HPDE6-E6E7 (cell line): ENCODE measurements around the gene IDH3B.
"Not testable (repeated sequence)": the region's sequence is repeated elsewhere in the genome, so short reads cannot be mapped to it uniquely, and the experiment has no call there.

Experiments
- DNase-seq: peaks from one replicate; pipeline ENCODE4 v3.0.0; 2011; ENCODE audit warnings: missing footprints; ENCODE audit errors: extremely low spot score

The IDH3B gene

DNA sequence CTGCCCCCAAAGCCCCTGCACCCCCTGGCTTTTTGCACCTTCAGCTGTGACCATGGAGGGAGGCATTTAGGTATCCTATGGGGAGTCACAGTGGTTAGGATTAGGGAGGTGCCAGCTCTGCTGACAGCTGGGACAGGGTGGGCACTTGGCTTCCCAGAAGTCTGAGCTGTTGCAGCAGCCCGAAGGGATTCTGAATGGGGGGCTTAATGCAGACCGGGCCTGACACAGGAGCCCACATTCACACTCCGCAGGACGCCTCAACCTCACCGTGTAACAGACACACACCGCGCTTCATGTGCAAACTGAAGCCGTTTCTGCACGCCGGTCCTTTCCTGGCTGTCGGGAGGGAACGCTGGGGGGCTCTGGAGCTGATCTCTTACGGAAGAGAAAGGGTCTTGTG lies 30.5 kb upstream of the IDH3B start:
- no peak for DNase-seq

DNA sequence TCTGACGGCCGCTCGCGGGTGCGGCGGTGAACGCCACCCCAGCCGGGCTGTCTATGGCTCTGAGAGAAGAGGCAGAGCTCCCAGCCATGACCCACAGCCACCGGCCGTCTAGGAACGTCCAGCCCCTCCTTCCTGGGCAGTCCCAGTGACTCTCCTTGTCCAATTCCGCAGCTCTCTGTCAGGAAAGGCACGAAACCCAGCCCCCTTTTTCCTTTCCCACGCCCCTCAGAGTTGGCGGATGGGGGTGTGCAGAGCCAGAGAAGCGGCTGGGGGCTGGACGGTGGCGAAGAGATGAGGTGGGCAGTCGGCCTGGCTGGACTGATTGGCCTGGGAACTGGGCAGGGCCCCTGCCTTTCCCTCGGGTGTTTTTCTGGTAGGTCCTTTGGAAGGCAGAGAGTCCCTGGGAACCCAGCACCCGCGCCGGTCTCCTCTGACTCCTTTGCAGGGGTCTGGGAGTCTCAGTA lies 30.0 kb upstream of the IDH3B start:
- DNase-seq = no peak

GRCh38 chr20:2693286-2694007 lies 29.4 kb upstream of the IDH3B start:
- no peak for DNase-seq

- DNase-seq = no peak
Observed at GRCh38 chr20:2692886-2693285, 28.9 kb upstream of the IDH3B start.

GRCh38 chr20:2692036-2692885 lies 28.2 kb upstream of the IDH3B start, which contains the start of gene EBF4:
Gene EBF4 (plus strand): TSS chr20:2692780. CDS start chr20:2693646, 866 bp downstream.
- DNase-seq = peak; percentile 54

GRCh38 chr20:2691663-2692035 lies 27.6 kb upstream of the IDH3B start:
- no peak for DNase-seq

GRCh38 chr20:2691127-2691526 lies 27.1 kb upstream of the IDH3B start:
- no peak for DNase-seq

DNA sequence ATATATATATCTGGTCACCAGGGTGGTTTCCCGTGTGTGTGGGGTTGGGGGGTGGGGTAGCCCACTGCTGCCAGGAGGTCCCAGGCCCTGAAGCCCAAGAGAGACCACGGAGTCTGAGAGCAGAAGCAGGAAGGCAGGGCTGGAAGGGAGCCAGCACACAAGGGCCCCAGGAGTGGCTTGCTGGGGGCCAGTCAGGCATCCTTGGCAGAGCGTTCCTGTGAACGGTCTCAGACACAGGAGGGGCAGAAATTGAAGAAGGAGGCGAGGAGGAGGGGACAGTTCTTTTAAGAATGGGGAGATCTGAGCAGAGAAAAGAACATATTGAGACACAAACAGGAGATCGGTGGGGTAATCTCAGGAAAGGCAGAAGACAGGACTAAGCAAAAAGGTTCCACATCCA lies 26.7 kb upstream of the IDH3B start:
- no peak for DNase-seq

DNA sequence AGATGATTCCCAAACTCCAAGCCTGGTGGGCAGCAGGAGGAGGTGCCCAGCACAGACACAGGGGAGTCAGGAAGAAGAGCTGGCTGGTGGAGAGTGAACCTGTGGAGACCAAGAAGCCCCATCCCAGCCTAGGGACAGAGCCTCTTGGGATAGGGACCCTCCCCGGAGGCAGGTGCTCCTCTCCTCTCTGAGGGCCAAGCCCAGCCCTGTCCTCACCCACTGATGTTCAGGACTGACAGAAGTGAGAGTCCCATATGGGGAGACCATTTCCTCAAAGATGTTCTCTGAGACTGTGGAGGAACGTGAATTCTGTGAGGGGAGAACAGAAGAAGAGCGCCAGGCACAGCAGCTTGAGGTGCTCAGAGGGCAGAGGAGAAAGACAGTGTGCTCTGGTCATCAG lies 26.2 kb upstream of the IDH3B start:
- no peak for DNase-seq

DNA sequence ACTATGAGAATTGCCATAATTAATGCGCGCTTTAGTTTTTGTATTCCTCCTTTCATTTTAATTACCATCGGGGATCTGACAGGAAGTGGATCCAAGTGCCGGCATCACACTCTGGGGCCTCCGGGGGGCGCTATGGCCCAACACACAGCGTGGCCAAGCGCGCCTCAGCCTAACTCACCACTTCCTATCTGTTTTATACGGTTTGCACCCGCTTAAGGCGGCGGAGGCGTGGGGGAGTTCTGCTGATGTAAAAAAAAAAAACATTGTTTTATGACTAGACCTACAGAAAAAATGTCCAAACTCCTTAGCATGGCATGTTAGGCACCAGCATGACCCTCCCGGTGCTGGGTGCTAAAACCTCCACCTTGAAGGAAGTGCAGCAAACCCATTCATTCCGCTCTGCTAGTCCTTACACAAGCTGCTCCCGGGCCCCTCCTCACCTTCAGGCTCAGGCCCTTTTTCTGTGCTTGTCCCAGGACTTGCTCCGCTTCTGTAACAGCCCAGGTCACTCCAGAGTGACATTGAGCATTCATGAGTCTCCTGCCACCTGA lies 24.1 kb upstream of the IDH3B start:
- DNase-seq = no peak

DNA sequence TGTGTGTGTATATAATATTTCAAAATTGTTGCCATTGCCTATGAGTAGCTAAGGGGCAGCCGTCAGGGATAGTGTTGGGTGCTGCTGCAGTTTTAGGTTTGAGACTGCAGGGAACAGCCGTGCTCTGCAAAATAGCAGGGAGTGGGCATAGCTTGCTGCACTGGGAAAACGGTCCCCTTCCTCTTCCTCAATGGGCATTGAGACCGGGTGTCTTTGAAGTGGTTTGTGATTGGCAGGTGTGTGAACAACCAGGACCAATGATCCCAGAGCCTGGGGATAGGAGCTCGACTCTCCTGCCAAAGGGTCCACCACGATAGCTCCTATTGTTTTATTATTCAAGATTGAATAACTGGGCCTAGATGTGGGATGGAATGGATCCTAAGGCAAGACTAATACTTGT lies 23.5 kb upstream of the IDH3B start:
- DNase-seq = no peak

- DNase-seq = not testable (repeated sequence)
Observed at GRCh38 chr20:2684817-2685216, 20.8 kb upstream of the IDH3B start.

- not testable (repeated sequence) for DNase-seq
Observed at GRCh38 chr20:2682040-2682439, 18.0 kb upstream of the IDH3B start.

DNA sequence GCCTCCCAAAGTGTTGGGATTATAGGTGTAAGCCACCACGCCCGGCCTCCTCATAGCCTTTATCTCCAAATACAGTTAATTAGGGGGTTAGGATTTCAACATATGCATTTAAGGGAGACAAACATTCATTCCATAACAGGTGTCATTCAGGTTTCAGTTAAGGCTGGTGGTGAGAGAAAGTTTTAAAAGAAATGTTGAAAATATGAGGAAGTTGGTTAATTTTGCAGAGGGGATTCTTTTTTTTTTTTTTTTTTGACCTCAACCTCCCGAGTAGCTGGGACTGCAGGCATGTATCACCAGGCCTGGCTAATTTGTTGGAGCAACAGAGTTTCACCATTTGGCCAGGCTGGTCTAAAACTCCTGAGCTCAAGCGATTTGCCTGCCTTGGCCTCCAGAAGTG lies 16.0 kb upstream of the IDH3B start:
- DNase-seq = no peak

GRCh38 chr20:2673453-2673852 lies 9.4 kb upstream of the IDH3B start:
- no peak for DNase-seq

- no peak for DNase-seq
Observed at GRCh38 chr20:2672446-2672845, 8.4 kb upstream of the IDH3B start.

DNA sequence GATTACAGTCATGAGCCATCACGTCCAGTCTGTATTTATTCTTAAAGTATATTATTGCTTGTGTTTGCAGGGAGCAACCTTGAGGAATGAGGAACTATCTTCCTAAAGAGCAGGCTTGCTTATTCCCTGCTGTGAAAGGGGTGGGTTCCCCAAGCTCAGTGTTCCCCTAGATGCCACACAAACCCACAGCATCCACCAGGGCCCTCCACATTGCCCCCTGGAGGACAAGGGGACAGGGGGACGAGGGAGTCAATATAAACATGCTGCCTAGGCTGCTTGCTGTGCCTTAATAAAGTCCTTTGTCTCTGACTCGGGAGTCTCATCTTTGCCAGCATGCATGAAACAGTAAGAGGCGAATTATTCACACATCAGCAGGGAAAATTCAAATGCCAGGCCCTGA lies 8.0 kb upstream of the IDH3B start:
- no peak for DNase-seq

DNA sequence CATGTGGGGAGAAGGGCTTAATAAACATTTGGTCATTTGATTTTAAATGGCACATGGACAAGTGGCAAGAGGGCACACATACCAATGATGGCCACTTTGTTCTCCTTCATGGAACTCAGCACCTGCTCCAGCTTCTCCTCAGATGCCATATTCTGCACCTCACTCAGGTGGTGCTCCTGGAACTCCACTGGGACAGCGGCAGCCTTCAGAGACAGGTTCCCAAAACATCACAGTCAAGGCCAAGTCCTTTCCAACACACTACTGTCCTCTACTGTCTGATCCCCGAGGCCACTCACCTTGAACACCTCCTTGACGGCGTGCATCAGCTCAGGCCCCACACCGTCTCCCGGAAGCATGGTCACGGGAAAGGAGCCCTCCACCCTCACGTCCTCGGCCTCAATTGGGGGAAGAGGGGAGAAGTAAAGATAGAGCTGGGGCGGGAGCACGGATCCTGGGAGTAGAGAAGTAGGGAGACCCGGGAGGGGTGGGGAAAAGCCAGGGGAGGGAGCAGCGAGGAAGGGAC lies 591 bp downstream of the IDH3B start:
- DNase-seq = no peak

- no peak for DNase-seq
Observed at GRCh38 chr20:2659547-2659946, 4.5 kb downstream of the IDH3B start.

GRCh38 chr20:2658414-2659354 lies 5.3 kb downstream of the IDH3B start:
- DNase-seq = no peak

DNA sequence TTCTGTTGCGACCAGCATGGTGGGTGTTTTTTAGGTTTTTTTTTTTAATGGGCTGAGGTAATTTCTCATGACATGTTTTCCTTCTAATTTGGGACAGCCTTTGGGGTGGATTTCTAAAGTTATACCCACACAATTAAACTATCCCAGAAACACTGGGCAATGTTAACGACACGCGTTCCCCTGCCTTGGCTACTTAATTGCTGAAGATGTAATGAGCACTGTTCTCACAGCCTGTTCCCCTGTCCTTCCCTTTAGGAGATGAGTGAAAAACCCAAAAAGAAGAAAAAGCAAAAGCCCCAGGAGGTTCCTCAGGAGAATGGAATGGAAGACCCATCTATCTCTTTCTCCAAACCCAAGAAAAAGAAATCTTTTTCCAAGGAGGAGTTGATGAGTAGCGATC lies 6.3 kb downstream of the IDH3B start:
- DNase-seq = no peak
